Measurements from ENCODE around the gene GLI3.

The GLI3 gene

DNA sequence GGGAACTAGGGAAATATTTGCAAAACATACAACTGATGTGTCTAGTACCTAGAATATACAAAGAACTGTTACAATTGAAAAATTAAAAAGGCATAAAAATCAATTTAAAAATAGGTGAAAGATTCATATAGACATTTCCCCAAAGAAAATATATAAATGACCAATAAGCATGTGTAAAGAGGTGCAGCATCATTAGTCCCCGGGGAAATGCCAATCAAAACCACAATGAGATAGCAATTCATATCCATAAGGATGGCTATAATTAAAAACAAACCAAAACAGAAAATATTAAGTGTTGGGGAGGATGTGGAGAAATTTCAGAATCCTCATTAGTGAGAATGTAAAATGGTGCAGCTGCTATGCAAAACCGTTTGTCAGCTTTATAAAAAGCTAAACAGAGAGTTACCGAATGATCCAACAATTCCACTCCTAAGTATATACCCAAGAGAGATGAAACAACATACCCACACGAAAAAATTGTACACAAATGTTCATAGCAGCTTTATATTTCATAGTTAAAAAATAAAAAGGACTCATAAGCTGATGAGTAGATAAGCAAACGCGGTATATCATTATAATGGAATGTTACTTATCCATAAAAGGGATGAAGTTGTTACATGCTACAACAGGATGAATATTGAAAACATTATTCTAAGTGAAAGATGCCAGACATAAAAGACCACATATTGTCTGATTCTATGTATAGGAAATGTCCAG is 324.0 kb downstream of the GLI3 start:
- no peak for DNase-seq

DNA sequence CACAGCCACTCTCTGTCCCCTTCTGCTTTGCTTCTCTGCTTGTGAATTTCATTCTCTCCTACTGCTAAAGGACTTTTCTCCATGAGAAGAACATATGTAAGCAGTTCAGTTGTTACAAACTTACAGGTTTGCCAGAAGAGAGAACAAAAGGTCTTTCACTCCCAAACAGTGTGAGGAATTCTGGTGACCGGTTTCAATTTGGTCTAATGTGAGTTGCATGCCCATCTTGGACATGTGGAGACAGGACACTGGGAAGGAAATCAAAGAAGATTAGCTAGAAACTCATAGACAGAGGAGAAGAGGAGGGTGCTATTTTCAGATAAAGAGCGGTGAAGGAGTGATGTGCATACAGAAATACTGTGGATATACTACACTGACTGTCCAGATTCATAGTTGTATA is 324.6 kb downstream of the GLI3 start:
- no peak for DNase-seq

DNA sequence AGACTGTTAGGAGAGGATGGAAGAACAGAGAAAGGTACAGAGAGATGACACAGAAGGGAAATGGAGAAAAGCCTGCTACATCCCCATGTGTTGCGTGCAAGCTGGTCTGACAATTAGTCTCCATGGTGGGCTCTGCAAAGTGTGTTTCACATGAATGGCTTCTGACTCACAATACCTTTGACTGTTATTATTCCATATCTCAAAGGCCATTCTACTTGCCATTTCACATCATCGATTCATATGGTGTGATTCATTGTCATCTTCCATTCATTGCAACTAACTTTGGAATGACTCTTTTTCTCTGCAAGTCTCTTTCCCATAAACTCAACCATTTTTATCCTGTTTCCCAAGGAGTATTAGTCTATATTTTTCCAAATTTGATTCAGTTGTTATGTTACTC is 325.2 kb downstream of the GLI3 start:
- no peak for DNase-seq

Measured in activated CD8-positive, alpha-beta memory T cell treated with anti-CD3 and anti-CD28 coated beads, Interleukin-2, amount 50 U/mL, for 48 hours (primary cell).